Dermis blood vessel endothelial cell (primary cell): ENCODE data around the gene BLID. TPM values are rescaled to one million over a fixed set of nuclear protein-coding genes. Genes with fewer than 3 reads are reported as not detected.

Experiments
- DNase-seq: peaks from one replicate; pipeline ENCODE4 v3.0.0; 2010
- total RNA-seq: library from RNA; depleted of rRNA; stranded (reverse); fragments of >200 nt; gene quantifications from 2 replicates; pipeline ENCODE4 v1.2.3, GENCODE V29; 2014

BLID gene
- total RNA-seq, 1 donor from 2014 or later, result not detected

DNA sequence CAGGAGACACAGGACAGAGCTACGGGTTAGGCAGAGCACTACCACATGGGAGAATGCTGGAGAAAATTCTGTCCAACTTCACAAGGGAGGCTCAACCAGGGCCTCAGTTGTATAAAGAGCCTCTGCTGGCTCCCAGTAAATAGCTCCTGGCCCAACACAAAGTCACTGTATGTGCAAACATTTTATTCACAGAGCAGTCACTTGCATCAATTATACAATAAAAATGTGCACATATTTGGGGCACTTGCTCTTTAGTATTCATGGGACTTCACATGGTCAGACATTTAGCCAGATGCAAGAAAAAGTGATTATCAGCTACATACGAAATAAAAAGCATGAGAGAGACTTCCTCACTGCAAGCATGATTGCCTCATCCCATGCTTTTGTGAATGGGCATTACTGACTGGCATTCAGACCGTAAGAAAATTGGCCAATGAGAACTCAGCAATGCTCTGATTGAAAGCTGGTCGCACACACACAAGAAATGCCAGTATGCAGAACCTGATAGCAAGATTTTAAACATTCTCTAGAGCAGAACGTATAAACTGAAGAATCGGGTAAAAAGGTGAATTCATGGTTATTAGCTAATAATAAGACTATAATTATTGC lies 39.4 kb downstream of the BLID start:
- no peak for DNase-seq

DNA sequence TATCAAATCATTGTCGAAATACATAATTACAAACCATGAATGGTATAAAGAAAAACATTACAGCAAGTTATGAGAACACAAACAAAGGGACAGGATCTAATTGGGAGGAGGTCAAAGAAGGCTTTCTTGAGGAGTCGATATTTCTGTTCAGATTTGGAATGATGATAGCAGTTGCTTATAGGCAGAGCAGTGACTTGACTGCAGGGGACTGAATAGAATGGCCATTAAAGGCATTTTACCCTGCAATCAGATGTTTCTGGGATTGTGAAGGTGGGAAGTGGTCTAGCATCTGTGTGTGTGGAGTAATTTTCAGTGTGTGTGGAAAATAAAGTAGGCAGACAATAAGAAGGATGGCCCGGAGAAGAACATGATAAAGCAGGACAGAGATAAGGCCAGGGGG lies 41.0 kb downstream of the BLID start:
- DNase-seq, result no peak

DNA sequence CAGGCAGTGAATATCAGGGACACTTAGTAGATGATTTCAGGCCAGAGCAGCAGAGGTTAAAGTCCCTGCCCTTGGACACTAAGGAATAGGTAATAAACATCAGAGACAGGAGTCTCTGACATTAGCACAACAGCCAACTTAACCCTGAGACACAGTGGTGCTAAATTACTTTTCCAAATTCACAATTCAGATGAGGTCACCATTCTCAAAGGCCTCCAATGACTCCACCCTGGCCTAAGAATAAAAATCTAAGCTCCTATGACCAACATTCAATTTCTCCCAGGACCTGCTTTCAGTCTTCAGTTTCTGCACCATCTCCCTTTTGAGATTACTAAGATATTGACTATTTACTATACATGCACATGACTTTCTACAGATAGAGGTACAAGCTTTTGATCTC lies 42.0 kb downstream of the BLID start:
- no peak for DNase-seq

GRCh38 chr11:122071709-122072202 lies 44.3 kb downstream of the BLID start:
- no peak for DNase-seq

GRCh38 chr11:122069707-122070360 lies 46.2 kb downstream of the BLID start:
- peak; percentile 94 for DNase-seq

DNA sequence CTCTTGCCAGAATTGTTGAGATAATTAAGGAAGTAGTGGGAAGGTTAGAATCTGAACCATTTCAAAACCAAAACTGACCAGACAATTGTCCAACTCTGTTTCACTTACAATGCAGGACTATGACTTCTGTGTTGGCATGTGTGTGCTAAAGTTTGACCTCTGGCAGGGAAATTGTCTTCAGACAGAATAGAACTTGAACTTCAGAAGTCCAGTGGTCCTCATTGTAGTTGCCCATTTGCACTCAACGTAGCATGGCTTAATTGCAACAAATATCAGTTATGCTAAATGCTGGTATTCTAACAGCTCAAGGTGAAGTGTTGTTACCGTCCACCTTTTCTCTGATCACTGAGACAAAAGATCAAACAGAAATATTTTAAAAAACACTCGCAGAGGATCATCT lies 47.2 kb downstream of the BLID start:
- no peak for DNase-seq

DNA sequence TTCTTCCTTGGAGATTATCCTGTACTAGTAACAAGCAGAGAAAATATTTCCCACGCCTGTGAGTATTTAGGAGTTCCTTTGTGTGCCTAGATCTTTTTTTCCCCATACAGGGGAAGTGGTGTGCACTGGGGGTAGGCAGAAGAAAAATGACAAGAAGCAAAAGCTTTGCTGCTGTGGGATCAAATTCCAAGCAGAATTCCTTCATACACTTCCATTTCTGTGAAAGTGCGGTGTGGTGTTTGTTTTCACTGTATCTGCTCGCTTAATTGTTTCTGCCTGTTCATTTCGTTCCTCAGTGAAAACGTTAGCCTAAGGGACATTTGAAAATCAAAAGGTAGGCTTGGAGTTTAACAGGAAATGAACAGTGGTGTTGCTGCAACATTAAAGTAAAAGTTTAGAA lies 47.9 kb downstream of the BLID start:
- DNase-seq, result no peak
